H1 (cell line): ENCODE measurements around the gene FOXN3. TPM values are rescaled to one million over a fixed set of nuclear protein-coding genes. Genes with fewer than 3 reads are reported as not detected.

Experiments used
- CTCF ChIA-PET: fragments of 300-600 bp; sonication (Branson Sonifier 250); formaldehyde crosslinking; loops from one replicate; lab custom pipeline; 2021; ENCODE audit not compliant: partially characterized antibody; lab: Charles Lee
- POLR2A ChIA-PET: fragments of 300-600 bp; sonication (Branson Sonifier 250); formaldehyde crosslinking; loops from one replicate; lab custom pipeline; 2021; ENCODE audit warnings: inconsistent platforms; ENCODE audit not compliant: partially characterized antibody; lab: Charles Lee
- DNase-seq, 2 experiments: peaks; one replicate each; pipeline versions ENCODE4 v3.0.0 to v3.0.0-alpha.2; 2010 to 2022; ENCODE audit warnings: low spot score in 2 of 2, low read depth in 1 of 2, mixed read lengths in 1 of 2
- FAIRE-seq: peaks from 2 replicates; lab custom pipeline; 2011; peaks lifted over from hg19 to GRCh38; lab: Jason Lieb, UNC
- H2AFZ ChIP-seq: 2 replicates; pipeline ENCODE4 v1.8.1; 2012; ENCODE audit warnings: low read length, inconsistent platforms
- H2AK5ac ChIP-seq: 2 replicates; pipeline ENCODE4 v1.6.1; 2013; ENCODE audit warnings: low read depth, low read length
- H2BK120ac ChIP-seq: replicated peaks from 2 replicates; pipeline ENCODE3; 2013; ENCODE audit warnings: low read depth, low read length, inconsistent platforms
- H2BK12ac ChIP-seq: 2 replicates; pipeline ENCODE4 v1.6.1; 2013; ENCODE audit warnings: low read depth, low read length
- H2BK15ac ChIP-seq: 2 replicates; pipeline ENCODE4 v1.6.1; 2013; ENCODE audit warnings: low read length
- H2BK20ac ChIP-seq: 2 replicates; pipeline ENCODE4 v1.6.1; 2013; ENCODE audit warnings: low read length
- H2BK5ac ChIP-seq: 2 replicates; pipeline ENCODE4 v1.6.1; 2013; ENCODE audit warnings: low read depth, low read length
- H3K14ac ChIP-seq: 2 replicates; pipeline ENCODE4 v1.6.1; 2013; ENCODE audit warnings: inconsistent platforms; ENCODE audit not compliant: insufficient read length
- H3K18ac ChIP-seq: 2 replicates; pipeline ENCODE4 v1.6.1; 2013; ENCODE audit warnings: low read length; ENCODE audit errors: extremely low read depth
- H3K23ac ChIP-seq: 2 replicates; pipeline ENCODE4 v1.6.1; 2013; ENCODE audit warnings: inconsistent platforms; ENCODE audit not compliant: insufficient read length
- H3K23me2 ChIP-seq: 2 replicates; pipeline ENCODE4 v1.6.1; 2013; ENCODE audit warnings: low read depth, low read length
- H3K27ac ChIP-seq: 2 replicates; pipeline ENCODE4 v1.6.1; 2011; ENCODE audit warnings: low read depth, low read length, inconsistent platforms
- H3K27me3 ChIP-seq, 4 experiments: replicated peaks in 1 of 4; 1 replicate in 1 of 4; 2 replicates in 3 of 4; pipeline versions ENCODE4 v1.6.1 to v1.8.1; 2011 to 2013; ENCODE audit warnings: low read length in 3 of 4, mild to moderate bottlenecking in 3 of 4, inconsistent platforms in 2 of 4, mixed read lengths in 2 of 4, moderate library complexity in 1 of 4; ENCODE audit not compliant: control insufficient read depth in 3 of 4, insufficient read depth in 3 of 4; ENCODE audit errors: extremely low read depth in 1 of 4
- H3K36me3 ChIP-seq, 4 experiments: 2 replicates each; pipeline versions ENCODE4 v1.6.1 to v1.8.1; 2011 to 2013; ENCODE audit warnings: mild to moderate bottlenecking in 4 of 4, low read length in 3 of 4, moderate library complexity in 2 of 4, control low read depth in 1 of 4, inconsistent platforms in 1 of 4; ENCODE audit not compliant: insufficient read depth in 4 of 4, control insufficient read depth in 2 of 4
- H3K4ac ChIP-seq: replicated peaks from 2 replicates; pipeline ENCODE3; 2013; ENCODE audit warnings: low read length, low read depth, mixed read lengths, inconsistent platforms; ENCODE audit not compliant: insufficient read length
- H3K4me1 ChIP-seq, 4 experiments: replicated peaks in 1 of 4; 1 replicate in 1 of 4; 2 replicates in 3 of 4; pipeline versions ENCODE4 v1.6.1 to v1.8.1; 2011 to 2013; ENCODE audit warnings: low read length in 3 of 4, inconsistent platforms in 2 of 4, mixed read lengths in 1 of 4; ENCODE audit not compliant: insufficient read depth in 4 of 4, control insufficient read depth in 3 of 4
- H3K4me2 ChIP-seq, 2 experiments: 2 replicates each; pipeline versions ENCODE4 v1.6.1 to v1.8.1; 2011 to 2013; ENCODE audit warnings: low read depth in 2 of 2, low read length in 2 of 2, control low read depth in 1 of 2, inconsistent platforms in 1 of 2, mild to moderate bottlenecking in 1 of 2; ENCODE audit not compliant: insufficient read depth in 1 of 2
- H3K4me3 ChIP-seq, 4 experiments: fragments of 200-600, 300-600 bp in 1 of 4; sonication (generic), shearing (Covaris generic), sonication (Bioruptor Twin) in 1 of 4; 2 replicates each; pipeline versions ENCODE4 v1.5.1 to v1.8.1; 2011 to 2016; ENCODE audit warnings: low read length in 4 of 4, low read depth in 3 of 4, control low read depth in 2 of 4, inconsistent platforms in 2 of 4, mild to moderate bottlenecking in 2 of 4, mixed read lengths in 1 of 4, moderate library complexity in 1 of 4; ENCODE audit not compliant: insufficient read depth in 2 of 4; ENCODE audit errors: extremely low read depth in 1 of 4
- H3K56ac ChIP-seq: replicated peaks from 2 replicates; pipeline ENCODE3; 2013; ENCODE audit warnings: low read depth, mild to moderate bottlenecking, mixed read lengths, low read length, inconsistent platforms; ENCODE audit not compliant: insufficient read length
- H3K79me1 ChIP-seq: 2 replicates; pipeline ENCODE4 v1.6.1; 2013; ENCODE audit warnings: low read depth, low read length, control low read depth
- H3K79me2 ChIP-seq, 2 experiments: 2 replicates each; pipeline versions ENCODE4 v1.6.1 to v1.8.1; 2012 to 2013; ENCODE audit warnings: low read length in 2 of 2, mild to moderate bottlenecking in 2 of 2, inconsistent platforms in 1 of 2; ENCODE audit not compliant: insufficient read depth in 2 of 2, control insufficient read depth in 1 of 2
- H3K9ac ChIP-seq, 4 experiments: replicated peaks in 1 of 4; 1 replicate in 1 of 4; 2 replicates in 3 of 4; pipeline versions ENCODE4 v1.6.1 to v1.8.1; 2011 to 2013; ENCODE audit warnings: low read depth in 3 of 4, low read length in 3 of 4, control low read depth in 2 of 4, mild to moderate bottlenecking in 2 of 4, moderate library complexity in 2 of 4, inconsistent platforms in 1 of 4; ENCODE audit errors: extremely low read depth in 1 of 4
- H3K9me3 ChIP-seq, 2 experiments: 2 replicates each; pipeline versions ENCODE4 v1.6.1 to v1.8.1; 2012 to 2013; ENCODE audit warnings: mild to moderate bottlenecking in 2 of 2, moderate library complexity in 2 of 2, control low read depth in 1 of 2, inconsistent platforms in 1 of 2, low read depth in 1 of 2, low read length in 1 of 2, mixed read lengths in 1 of 2; ENCODE audit not compliant: insufficient read depth in 2 of 2
- H4K20me1 ChIP-seq, 2 experiments: replicated peaks in 1 of 2; 2 replicates each; pipeline versions ENCODE3 to v1.8.1; 2011 to 2013; ENCODE audit warnings: inconsistent platforms in 2 of 2, low read length in 2 of 2, mild to moderate bottlenecking in 1 of 2; ENCODE audit not compliant: insufficient read depth in 2 of 2, control insufficient read depth in 1 of 2
- H4K5ac ChIP-seq: 2 replicates; pipeline ENCODE4 v1.6.1; 2013; ENCODE audit warnings: low read length, low read depth, mixed read lengths, inconsistent platforms; ENCODE audit not compliant: insufficient read length
- H4K8ac ChIP-seq: 2 replicates; pipeline ENCODE4 v1.8.0; 2013; ENCODE audit warnings: mild to moderate bottlenecking, moderate library complexity, low read length, inconsistent platforms; ENCODE audit not compliant: insufficient read depth; ENCODE audit errors: extremely low read depth
- H4K91ac ChIP-seq: replicated peaks from 2 replicates; pipeline ENCODE3; 2013; ENCODE audit warnings: low read length, mixed read lengths, inconsistent platforms; ENCODE audit not compliant: insufficient read length
- BCL11A ChIP-seq, 2 experiments: IDR thresholded peaks; one replicate each; pipeline ENCODE4 v1.6.1; 2011; ENCODE audit warnings: low read depth in 2 of 2, low read length in 2 of 2, mild to moderate bottlenecking in 2 of 2
- BRCA1 ChIP-seq: IDR thresholded peaks from 2 replicates; pipeline ENCODE4 v1.6.1; 2012; ENCODE audit warnings: low read depth, low read length, improper control_type of control experiment
- CHD2 ChIP-seq: IDR thresholded peaks from 2 replicates; pipeline ENCODE4 v1.6.1; 2012; ENCODE audit warnings: low read length, improper control_type of control experiment
- CREB1 ChIP-seq: IDR thresholded peaks from 2 replicates; pipeline ENCODE4 v1.6.1; 2012; ENCODE audit warnings: inconsistent platforms
- EGR1 ChIP-seq: IDR thresholded peaks from 2 replicates; pipeline ENCODE4 v1.6.1; 2011; ENCODE audit warnings: low read depth, low read length, borderline replicate concordance
- KDM5A ChIP-seq: fragments of 200-600 bp; IDR thresholded peaks from 2 replicates; pipeline ENCODE4 v1.7.1; 2012; ENCODE audit warnings: mild to moderate bottlenecking, low read length, inconsistent platforms, mixed read lengths
- SIX5 ChIP-seq: IDR thresholded peaks from 2 replicates; pipeline ENCODE4 v1.6.1; 2011; ENCODE audit warnings: mild to moderate bottlenecking, low read depth, low read length
- SP4 ChIP-seq: IDR thresholded peaks from 2 replicates; pipeline ENCODE4 v1.6.1; 2012; ENCODE audit warnings: low read length, inconsistent platforms
- SUZ12 ChIP-seq: fragments of 200-600 bp; sonication (generic); IDR thresholded peaks from 2 replicates; pipeline ENCODE4 v1.6.1; 2012; ENCODE audit warnings: mild to moderate bottlenecking, inconsistent platforms, low read length, moderate library complexity, mixed read lengths
- TCF12 ChIP-seq: IDR thresholded peaks from 2 replicates; pipeline ENCODE4 v1.6.1; 2011; ENCODE audit warnings: low read depth, mild to moderate bottlenecking, low read length
- WGBS, 2 experiments: shearing (Covaris generic) in 1 of 2; methylation state at CpG; one replicate each; pipeline versions ENCODE4 v1.1.6 to v1.1.7; 2013 to 2015; ENCODE audit warnings: low lambda C conversion rate in 2 of 2, mixed read lengths in 2 of 2, inconsistent platforms in 1 of 2, low coverage in 1 of 2, missing lambda C conversion rate in 1 of 2; ENCODE audit not compliant: insufficient replicate concordance in 2 of 2, insufficient coverage in 1 of 2, insufficient read length in 1 of 2; ENCODE audit errors: extremely low coverage in 1 of 2, missing lambda C conversion rate in 1 of 2; 5-methylcytosine and 5-hydroxymethylcytosine counted together
- polyA plus RNA-seq, 7 experiments: library from polyadenylated mRNA; depleted of rRNA in 3 of 7; stranded (reverse) in 5 of 7; unstranded in 2 of 7; fragments of >200 nt in 5 of 7; fragments of 200-250 nt in 2 of 7; gene quantifications; 1 replicate in 5 of 7; 2 replicates in 1 of 7; 4 replicates in 1 of 7; pipeline versions ENCODE4 v1.2.1 to v1.2.3, GENCODE V29; 2011 to 2013; ENCODE audit warnings: missing spikeins in 2 of 7, mixed read lengths in 2 of 7
- total RNA-seq: library from RNA; stranded (reverse); fragmentation: NEBNext Ultra II Directional; extraction: Animal tissue kit (Norgen Biotek cat#: 25700); gene quantifications from 2 replicates; pipeline ENCODE4 v1.2.1, GENCODE V29; 2021

The FOXN3 gene
- total and polyA plus RNA-seq, 2 of the 8 experiments (the other 6 are each of a cell fraction or from before 2014, with no cell fraction given): 52.6 to 178 TPM

GRCh38 chr14:89260898-89261297 lies 156.1 kb downstream of the FOXN3 start:
- H3K4me3 ChIP-seq: no peak overlapping the region
- no peak overlapping the region for H2AFZ ChIP-seq
- H4K20me1 ChIP-seq: peaks cover 5 to 11% of the 10 kb centered on the region in 2 experiments
- H2BK20ac ChIP-seq: no peak overlapping the region
- TF ChIP-seq BCL11A (IDR thresholded peaks at IDR 0.05; ENCODE audit: low read depth in 2 of 2, low read length in 2 of 2) (no peak), SIX5 (no peak), SUZ12 (no peak), BRCA1 (no peak), EGR1 (no peak), SP4 (no peak), CHD2 (no peak), CREB1 (no peak), KDM5A (no peak), TCF12 (no peak)
- H3K23me2 ChIP-seq: no peaks in the 10 kb centered on the region
- DNase-seq: no peak
- H3K4me2 ChIP-seq: no peak overlapping the region
- peaks cover 13% of the 10 kb centered on the region; the same call in 1 of the 2 replicates for H3K79me1 ChIP-seq
- H3K4ac ChIP-seq: no peak overlapping the region
- 85% methylated on average over 1 of the region's 1 CpG; no CpG with 5 or more reads in 1 of the 2 experiments for WGBS, 2 experiments
- H4K91ac ChIP-seq: no peak overlapping the region
- no peak for FAIRE-seq
- H2BK12ac ChIP-seq: no peak overlapping the region
- H3K36me3 ChIP-seq: peaks cover 0 to 9% (median 5%) of the 10 kb centered on the region in 4 experiments; a peak in 5 of 8 replicates
- no peaks in the 10 kb centered on the region for H3K9me3 ChIP-seq
- no peak overlapping the region for H3K9ac ChIP-seq
- no peak overlapping the region for H4K5ac ChIP-seq
- H2BK120ac ChIP-seq: no peak overlapping the region
- no peak overlapping the region for H2AK5ac ChIP-seq
- no peaks in the 10 kb centered on the region; a peak in 1 of 7 replicates for H3K4me1 ChIP-seq
- peaks cover 5 to 91% of the 10 kb centered on the region in 2 experiments for H3K79me2 ChIP-seq
- CTCF ChIA-PET: interaction anchor here (0.6 to 1.9 kb wide), 3 partner anchors 8 to 702 kb away, joined by 4 to 6 read pairs (median 4); no protein-coding TSS in a partner anchor
- no peaks in the 10 kb centered on the region for H3K27me3 ChIP-seq
- peak overlapping the region; percentile 73; the same call in 1 of the 2 replicates for H4K8ac ChIP-seq
- no peak overlapping the region for H3K23ac ChIP-seq
- no peak overlapping the region for H3K18ac ChIP-seq
- H3K27ac ChIP-seq: no peak overlapping the region
- no peak overlapping the region for H2BK15ac ChIP-seq
- H3K14ac ChIP-seq: no peak overlapping the region
- no peak overlapping the region for H2BK5ac ChIP-seq
- POLR2A ChIA-PET: interaction anchor here (0.9 kb wide), 1 partner anchor 12 kb away, joined by 3 read pairs; no protein-coding TSS in a partner anchor
- H3K56ac ChIP-seq: no peak overlapping the region
